OCI-LY1 (cell line): ENCODE data around the gene NCBP1.

Source experiments
- H2AFZ ChIP-seq: fragments of 200-600 bp; sonication (generic), shearing (Covaris generic); 2 replicates; pipeline ENCODE4 v1.6.0; 2014; ENCODE audit warnings: antibody characterized with exemption, mild to moderate bottlenecking, low read length
- H3F3A ChIP-seq: fragments of 200-600 bp; sonication (generic), shearing (Covaris generic); 2 replicates; pipeline ENCODE4 v1.6.0; 2014; ENCODE audit warnings: mild to moderate bottlenecking, antibody characterized with exemption, low read length, moderate library complexity; ENCODE audit not compliant: insufficient read depth
- H3K27ac ChIP-seq: fragments of 200-600 bp; sonication (generic); 2 replicates; pipeline ENCODE4 v1.5.1; 2014; ENCODE audit warnings: low read length, mixed run types, mild to moderate bottlenecking, low read depth; ENCODE audit not compliant: poor library complexity, severe bottlenecking
- H3K27me3 ChIP-seq: fragments of 200-600 bp; sonication (generic); 2 replicates; pipeline ENCODE4 v1.6.0; 2014; ENCODE audit warnings: antibody characterized with exemption, mild to moderate bottlenecking, low read length, moderate library complexity; ENCODE audit not compliant: insufficient read depth
- H3K36me3 ChIP-seq: fragments of 200-600 bp; sonication (generic); 2 replicates; pipeline ENCODE4 v1.6.1; 2014; ENCODE audit warnings: mild to moderate bottlenecking, antibody characterized with exemption, low read length, moderate library complexity, mixed read lengths; ENCODE audit not compliant: insufficient read depth
- H3K4me1 ChIP-seq: fragments of 200-600 bp; sonication (generic); 2 replicates; pipeline ENCODE4 v1.5.1; 2014; ENCODE audit warnings: mild to moderate bottlenecking, low read length, moderate library complexity; ENCODE audit not compliant: insufficient read depth, severe bottlenecking
- H3K4me2 ChIP-seq: fragments of 200-600 bp; sonication (generic), shearing (Covaris generic); 2 replicates; pipeline ENCODE4 v1.6.1; 2014; ENCODE audit warnings: low read length
- H3K4me3 ChIP-seq: fragments of 200-600 bp; sonication (generic); 2 replicates; pipeline ENCODE4 v1.5.1; 2014; ENCODE audit warnings: low read length, low read depth, mild to moderate bottlenecking, mixed read lengths; ENCODE audit not compliant: poor library complexity, severe bottlenecking
- H3K79me2 ChIP-seq: fragments of 200-600 bp; shearing (Covaris generic); 2 replicates; pipeline ENCODE4 v1.6.1; 2016; ENCODE audit warnings: mixed run types, low read length, mixed read lengths; ENCODE audit not compliant: insufficient read depth
- H3K9ac ChIP-seq: fragments of 200-600 bp; sonication (generic), shearing (Covaris generic); 2 replicates; pipeline ENCODE4 v1.6.1; 2014; ENCODE audit warnings: mild to moderate bottlenecking, low read length, mixed read lengths
- H3K9me2 ChIP-seq: fragments of 200-600 bp; sonication (generic), shearing (Covaris generic); 2 replicates; pipeline ENCODE4 v1.6.1; 2014; ENCODE audit warnings: low read depth, mild to moderate bottlenecking, low read length, mixed read lengths
- H3K9me3 ChIP-seq: fragments of 200-600 bp; shearing (Covaris generic); 2 replicates; pipeline ENCODE4 v1.6.1; 2014; ENCODE audit warnings: low read length, mixed read lengths
- H4K20me1 ChIP-seq: fragments of 200-600 bp; sonication (generic), shearing (Covaris generic); 2 replicates; pipeline ENCODE4 v1.6.0; 2016; ENCODE audit warnings: mild to moderate bottlenecking, low read length; ENCODE audit not compliant: insufficient read depth
- CTCF ChIP-seq: fragments of 200-600 bp; sonication (generic), shearing (Covaris generic); IDR thresholded peaks from 2 replicates; pipeline ENCODE4 v1.5.1; 2017; ENCODE audit warnings: mild to moderate bottlenecking, antibody characterized with exemption, low read length, moderate library complexity, mixed read lengths
- EZH2 ChIP-seq: fragments of 200-600 bp; sonication (generic), shearing (Covaris generic); IDR thresholded peaks from 2 replicates; pipeline ENCODE4 v1.8.0; 2017; ENCODE audit warnings: borderline replicate concordance, mixed run types, mild to moderate bottlenecking, antibody characterized with exemption, low read length, moderate library complexity, mixed read lengths

The NCBP1 gene

DNA sequence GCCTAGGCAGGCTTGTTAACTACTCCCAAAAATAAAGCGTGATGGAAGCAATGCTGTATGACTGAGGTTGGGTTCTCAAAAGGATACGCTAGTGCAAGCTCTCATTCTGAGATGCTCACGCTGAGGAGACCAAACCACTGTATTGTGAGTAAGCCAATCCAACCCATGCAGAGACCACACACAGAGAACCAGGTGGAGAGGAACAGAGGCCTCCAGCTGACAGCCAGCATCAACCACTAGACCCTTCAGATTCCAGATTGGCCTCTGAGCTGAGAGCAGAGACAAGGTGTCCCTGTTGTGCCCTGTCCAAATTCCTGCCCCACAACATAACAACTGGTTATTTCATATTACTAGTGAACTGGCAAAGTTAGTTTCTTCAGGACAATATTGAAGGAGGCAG, 5.0 kb upstream of the NCBP1 start:
- Histone ChIP-seq H3F3A (no peaks in the 10 kb centered on the region), H2AFZ (no peak overlapping the region), H3K9me2 (no peaks in the 10 kb centered on the region), H3K36me3 (peaks cover 38% of the 10 kb centered on the region), H3K79me2 (peaks cover 35% of the 10 kb centered on the region), H3K27ac (no peak overlapping the region), H3K4me3 (no peak overlapping the region), H4K20me1 (no peaks in the 10 kb centered on the region), H3K4me2 (no peak overlapping the region), H3K9ac (no peak overlapping the region), H3K4me1 (peaks cover 11% of the 10 kb centered on the region), H3K9me3 (no peaks in the 10 kb centered on the region), H3K27me3 (no peaks in the 10 kb centered on the region)
- TF ChIP-seq CTCF (no peak), EZH2 (no peak)

- no peaks in the 10 kb centered on the region for H3K27me3 ChIP-seq
- H3K36me3 ChIP-seq = peaks cover 33% of the 10 kb centered on the region
- no peaks in the 10 kb centered on the region for H4K20me1 ChIP-seq
- H3K9me3 ChIP-seq = no peaks in the 10 kb centered on the region
- H3K9ac ChIP-seq = no peak overlapping the region
- H3K4me3 ChIP-seq = no peak overlapping the region
- peaks cover 11% of the 10 kb centered on the region for H3K4me1 ChIP-seq
- H2AFZ ChIP-seq = no peak overlapping the region
- H3K4me2 ChIP-seq = no peak overlapping the region
- H3F3A ChIP-seq = no peaks in the 10 kb centered on the region
- H3K27ac ChIP-seq = no peak overlapping the region
- no peaks in the 10 kb centered on the region for H3K9me2 ChIP-seq
- H3K79me2 ChIP-seq = peaks cover 39% of the 10 kb centered on the region
- TF ChIP-seq EZH2 = no peak
- no peak for TF ChIP-seq CTCF
Measured at GRCh38 chr9:97629156-97629555, 4.5 kb upstream of the NCBP1 start.

GRCh38 chr9:97630591-97630990, 3.0 kb upstream of the NCBP1 start:
- H3K27me3 ChIP-seq = no peaks in the 10 kb centered on the region
- no peaks in the 10 kb centered on the region for H3F3A ChIP-seq
- H4K20me1 ChIP-seq = no peaks in the 10 kb centered on the region
- peaks cover 53% of the 10 kb centered on the region for H3K79me2 ChIP-seq
- no peak overlapping the region for H2AFZ ChIP-seq
- H3K9me2 ChIP-seq = no peaks in the 10 kb centered on the region
- H3K27ac ChIP-seq = no peak overlapping the region
- peaks cover 24% of the 10 kb centered on the region for H3K4me1 ChIP-seq
- TF ChIP-seq CTCF (no peak), EZH2 (no peak)
- H3K4me3 ChIP-seq = no peak overlapping the region
- H3K9me3 ChIP-seq = no peaks in the 10 kb centered on the region
- H3K36me3 ChIP-seq = peaks cover 18% of the 10 kb centered on the region
- H3K4me2 ChIP-seq = no peak overlapping the region
- no peak overlapping the region for H3K9ac ChIP-seq
